Activated T-helper 2 cell treated with anti-CD3 and anti-CD28 coated beads, Interferon-gamma antibody, Interleukin-2, Interleukin-4, amounts not matched to agents 10 μg/mL and 5 μg/mL and 100 μg/mL, durations not matched to agents 14 hours and 24 hours and 36 hours (primary cell): ENCODE results near the gene OR13J1. TPM values are rescaled to one million over a fixed set of nuclear protein-coding genes. Genes with fewer than 3 reads are reported as not detected.

Source experiments
- DNase-seq: peaks from one replicate; pipeline ENCODE4 v3.0.0; 2021; ENCODE audit warnings: low spot score
- H3K27ac Mint-ChIP-seq: one replicate; pipeline ENCODE4 v1.8.0; 2021; ENCODE audit warnings: mixed read lengths
- H3K27me3 Mint-ChIP-seq: one replicate; pipeline ENCODE4 v1.8.0; 2021; ENCODE audit warnings: low read depth, mixed read lengths
- H3K36me3 Mint-ChIP-seq: one replicate; pipeline ENCODE4 v1.8.0; 2021; ENCODE audit warnings: low read depth, mixed read lengths
- H3K4me1 Mint-ChIP-seq: one replicate; pipeline ENCODE4 v1.8.0; 2021; ENCODE audit warnings: low read depth, mixed read lengths
- H3K4me3 Mint-ChIP-seq: one replicate; pipeline ENCODE4 v1.8.0; 2021; ENCODE audit warnings: low read depth, mild to moderate bottlenecking, moderate library complexity, mixed read lengths
- H3K9me3 Mint-ChIP-seq: one replicate; pipeline ENCODE4 v1.8.0; 2021; ENCODE audit warnings: mixed read lengths
- intact Hi-C: fragments of 100-400 bp; cut with micrococcal nuclease; formaldehyde crosslinking; loops from one replicate; pipeline ENCODE4 v1.15.1; 2023
- total RNA-seq: library from RNA; stranded (reverse); gene quantifications from 2 replicates; pipeline ENCODE4 v1.2.3, GENCODE V29; 2022

The OR13J1 gene
- total RNA-seq, 1 donor from 2014 or later = not detected

DNA sequence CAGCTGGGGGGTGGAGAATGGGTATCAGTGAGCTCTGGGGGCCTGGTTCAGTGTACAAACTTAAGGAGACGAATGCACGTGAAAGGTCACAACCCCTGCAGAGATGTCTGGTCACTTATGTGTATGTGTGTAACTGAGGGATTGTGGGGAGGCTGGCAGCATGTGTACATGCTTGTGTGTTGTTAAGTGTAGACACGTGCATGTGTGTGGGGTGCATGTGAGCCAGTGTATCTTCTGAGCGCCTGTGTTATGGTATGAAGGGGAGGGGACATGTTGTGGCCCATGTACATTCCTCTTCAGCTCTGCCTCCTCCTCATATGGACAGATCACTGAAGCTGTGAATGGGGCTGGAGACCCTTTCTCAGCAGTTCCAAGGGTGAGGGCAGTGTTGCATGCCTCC, 39.2 kb downstream of the OR13J1 start:
- Mint-ChIP-seq H3K36me3 (no peaks in the 10 kb centered on the region), H3K27me3 (no peaks in the 10 kb centered on the region), H3K4me3 (no peak overlapping the region), H3K4me1 (peaks cover 18% of the 10 kb centered on the region), H3K27ac (no peak overlapping the region), H3K9me3 (no peaks in the 10 kb centered on the region)
- intact Hi-C loops = no loop called here
- DNase-seq = no peak

DNA sequence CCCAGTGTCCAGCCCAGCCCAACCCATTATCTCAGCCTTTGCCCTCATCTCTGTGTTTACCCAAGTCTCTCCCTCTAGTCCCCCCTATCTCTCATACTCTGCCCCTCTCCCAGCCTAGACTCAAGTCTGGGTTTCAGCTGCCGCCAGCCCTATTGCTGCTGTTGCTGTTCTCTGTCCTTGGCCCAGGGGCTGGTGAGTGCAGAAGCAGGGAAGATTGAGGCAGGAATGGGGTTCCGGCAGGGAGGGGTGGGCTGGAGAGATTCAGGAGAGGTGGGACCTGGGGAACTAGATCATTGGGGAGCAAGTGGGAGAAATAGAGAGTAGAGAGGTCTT, 40.5 kb downstream of the OR13J1 start:
- peak overlapping the region; percentile 79 for H3K27ac Mint-ChIP-seq
- peaks cover 18% of the 10 kb centered on the region for H3K4me1 Mint-ChIP-seq
- peak overlapping the region; percentile 85 for H3K4me3 Mint-ChIP-seq
- H3K36me3 Mint-ChIP-seq = no peaks in the 10 kb centered on the region
- no peaks in the 10 kb centered on the region for H3K27me3 Mint-ChIP-seq
- intact Hi-C loops = loop anchor here (5.0 kb wide), 1 partner anchor 82 kb away; the partner anchor contains the start of genes GBA2 and RGP1
- no peaks in the 10 kb centered on the region for H3K9me3 Mint-ChIP-seq
- no peak for DNase-seq

DNA sequence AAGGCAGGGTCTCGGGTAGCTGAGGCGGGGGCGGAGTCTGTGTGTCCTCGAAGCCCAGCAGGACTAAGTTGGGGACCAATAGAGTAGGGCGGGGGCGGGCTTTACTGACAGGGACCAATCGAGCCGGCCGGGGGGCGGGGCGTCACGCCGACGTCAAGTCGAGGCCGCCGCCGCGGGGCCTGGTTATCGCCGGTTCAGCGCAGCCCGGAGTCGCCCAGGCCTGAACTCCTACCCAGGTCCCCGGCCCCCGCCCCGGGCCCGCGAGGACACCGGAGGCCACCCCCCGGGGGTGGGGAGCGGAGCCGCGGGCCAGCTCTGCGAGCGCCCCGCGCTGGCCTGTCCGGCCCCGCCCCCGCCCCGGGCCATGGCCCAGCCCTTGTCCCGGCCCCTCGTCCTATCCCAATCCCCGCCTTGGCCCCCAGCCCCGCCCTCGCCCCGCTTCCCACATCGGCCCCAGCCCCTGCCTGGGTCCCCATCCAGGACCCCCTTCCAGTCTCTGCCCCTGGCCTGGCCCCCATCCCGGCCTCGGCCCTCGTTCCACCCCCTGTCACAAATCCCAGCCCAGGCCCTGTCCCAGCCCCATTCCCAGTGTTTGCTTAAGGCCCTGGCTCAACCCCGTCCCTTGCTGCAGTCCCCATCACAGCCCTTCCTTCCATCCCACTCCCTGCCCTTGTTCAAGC, 41.0 kb downstream of the OR13J1 start, which contains the start of gene TMEM8B:
TMEM8B (plus strand) TSS at position 145 of the 680 bp plus-strand sequence; CDS start at position 365, 220 bp downstream.
- Mint-ChIP-seq H3K9me3 (no peaks in the 10 kb centered on the region), H3K36me3 (no peaks in the 10 kb centered on the region), H3K27ac (peak within 1 kb of the TSS; percentile 79), H3K27me3 (no peaks in the 10 kb centered on the region), H3K4me1 (peaks cover 18% of the 10 kb centered on the region), H3K4me3 (peak within 1 kb of the TSS; percentile 87)
- intact Hi-C loops = loop anchor here (5.0 kb wide), 1 partner anchor 82 kb away; the partner anchor contains the start of genes GBA2 and RGP1
- DNase-seq = peak; percentile 86

DNA sequence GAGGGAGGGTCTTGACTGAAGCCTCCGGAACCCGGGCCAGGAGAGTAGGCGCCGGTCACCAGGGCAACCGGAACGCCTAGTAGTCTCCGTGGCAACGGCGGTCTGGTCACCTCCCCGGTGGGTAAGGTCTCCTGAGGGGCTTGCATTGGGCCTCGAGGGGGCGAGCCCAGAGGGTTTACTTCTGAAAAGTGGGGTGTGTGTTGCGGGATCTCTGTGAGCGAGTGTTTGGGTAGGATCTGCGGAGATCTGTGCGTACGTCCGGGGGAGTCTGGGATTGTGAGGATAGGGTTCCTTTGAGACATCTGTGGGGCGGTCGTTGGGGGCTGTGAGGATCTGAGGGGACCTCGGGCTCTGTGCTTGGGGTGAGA, 41.5 kb downstream of the OR13J1 start, which contains the start of gene FAM221B:
FAM221B (minus strand) TSS at position 17 of the 368 bp plus-strand sequence. CDS start 2,571 bp downstream, outside the sequence.
- intact Hi-C loops = loop anchor here (5.0 kb wide), 1 partner anchor 81 kb away; the partner anchor contains the start of genes GBA2 and RGP1
- no peak for DNase-seq
- Mint-ChIP-seq H3K36me3 (no peaks in the 10 kb centered on the region), H3K4me3 (peak within 1 kb of the TSS; percentile 87), H3K27ac (peak within 1 kb of the TSS; percentile 79), H3K9me3 (no peaks in the 10 kb centered on the region), H3K27me3 (no peaks in the 10 kb centered on the region), H3K4me1 (peaks cover 18% of the 10 kb centered on the region)

DNA sequence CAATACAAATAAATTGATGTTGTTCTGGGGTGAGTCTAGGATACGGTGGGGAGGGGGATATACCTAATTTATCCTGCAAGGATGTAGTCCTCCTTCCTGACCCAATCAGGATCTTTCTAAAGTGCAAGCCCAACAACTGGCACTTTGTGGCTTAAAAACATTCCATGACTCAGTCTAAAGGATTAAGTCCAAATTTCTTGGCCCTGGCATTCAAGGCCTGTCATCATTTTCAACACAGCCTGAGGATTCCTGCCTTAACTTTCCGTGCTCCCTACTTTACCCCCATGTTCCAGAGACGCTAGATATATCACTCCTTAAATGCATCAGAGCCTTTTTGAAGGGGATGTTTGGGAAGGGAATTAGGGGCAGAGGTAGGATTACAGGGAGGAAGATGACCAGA, 42.7 kb downstream of the OR13J1 start:
- no peaks in the 10 kb centered on the region for H3K9me3 Mint-ChIP-seq
- no peaks in the 10 kb centered on the region for H3K27me3 Mint-ChIP-seq
- peak overlapping the region; percentile 20 for H3K4me3 Mint-ChIP-seq
- no peak for DNase-seq
- no peak overlapping the region for H3K27ac Mint-ChIP-seq
- H3K4me1 Mint-ChIP-seq = peaks cover 18% of the 10 kb centered on the region
- intact Hi-C loops = loop anchor here (5.0 kb wide), 1 partner anchor 80 kb away; the partner anchor contains the start of genes GBA2 and RGP1
- H3K36me3 Mint-ChIP-seq = no peaks in the 10 kb centered on the region

DNA sequence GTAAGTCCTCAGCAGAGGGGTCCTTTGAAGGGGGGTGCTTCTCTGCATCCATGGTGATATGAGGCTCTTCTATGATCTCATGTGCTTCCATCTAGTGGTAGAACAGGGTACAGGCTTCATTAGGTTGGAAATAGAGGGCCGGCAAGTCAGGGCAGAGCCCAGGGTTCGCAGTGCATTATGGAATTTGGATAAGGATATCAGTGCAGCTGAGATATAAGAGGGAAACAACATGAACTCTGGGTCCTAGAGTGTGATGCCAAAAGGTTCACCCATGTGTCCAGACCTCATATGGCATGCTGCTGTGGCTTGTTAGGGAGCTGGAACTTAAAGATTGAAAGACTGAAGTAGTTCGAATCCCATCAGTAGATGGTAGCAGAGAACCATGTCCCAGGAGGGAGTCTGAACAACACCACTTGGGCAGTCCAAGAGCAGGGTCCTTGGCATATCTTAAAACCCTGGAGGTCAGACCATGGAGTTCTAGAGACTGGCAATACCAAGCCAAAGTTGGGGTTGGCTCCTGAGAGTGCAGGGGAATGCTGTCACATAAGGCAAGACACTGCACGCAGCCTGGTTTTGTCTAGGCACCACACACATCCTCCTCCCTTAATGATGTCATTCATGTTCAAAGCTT, 44.0 kb downstream of the OR13J1 start:
- H3K9me3 Mint-ChIP-seq = no peaks in the 10 kb centered on the region
- H3K4me3 Mint-ChIP-seq = no peak overlapping the region
- no peaks in the 10 kb centered on the region for H3K27me3 Mint-ChIP-seq
- H3K4me1 Mint-ChIP-seq = peaks cover 18% of the 10 kb centered on the region
- DNase-seq = no peak
- H3K36me3 Mint-ChIP-seq = no peaks in the 10 kb centered on the region
- no peak overlapping the region for H3K27ac Mint-ChIP-seq
- intact Hi-C loops = loop anchor here (1.0 to 5.0 kb wide), 4 partner anchors 11 to 79 kb away; partner anchors contain the start of genes GBA2, HINT2 and RGP1

DNA sequence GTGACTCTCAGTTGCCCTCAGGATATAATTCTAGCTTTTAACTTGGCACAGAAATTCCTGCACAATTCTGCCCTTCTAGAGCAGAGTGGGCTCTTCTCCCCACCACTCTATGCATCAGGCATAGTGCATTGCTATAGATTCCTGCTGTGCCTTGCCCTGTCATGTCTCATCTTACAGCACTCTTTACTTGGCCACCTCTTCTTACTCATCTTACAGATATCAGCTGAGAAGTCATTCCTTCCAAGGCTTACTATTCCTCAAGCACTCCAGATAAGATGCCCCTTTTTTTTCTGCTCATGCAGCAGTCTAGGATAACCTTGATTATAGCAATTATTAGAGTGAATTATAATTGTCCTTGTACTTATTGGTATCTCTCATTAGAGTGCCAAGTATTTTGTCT, 47.3 kb downstream of the OR13J1 start:
- Mint-ChIP-seq H3K4me3 (no peak overlapping the region), H3K36me3 (no peaks in the 10 kb centered on the region), H3K27ac (no peak overlapping the region), H3K4me1 (peaks cover 10% of the 10 kb centered on the region), H3K9me3 (no peaks in the 10 kb centered on the region), H3K27me3 (no peaks in the 10 kb centered on the region)
- intact Hi-C loops = no loop called here
- no peak for DNase-seq

DNA sequence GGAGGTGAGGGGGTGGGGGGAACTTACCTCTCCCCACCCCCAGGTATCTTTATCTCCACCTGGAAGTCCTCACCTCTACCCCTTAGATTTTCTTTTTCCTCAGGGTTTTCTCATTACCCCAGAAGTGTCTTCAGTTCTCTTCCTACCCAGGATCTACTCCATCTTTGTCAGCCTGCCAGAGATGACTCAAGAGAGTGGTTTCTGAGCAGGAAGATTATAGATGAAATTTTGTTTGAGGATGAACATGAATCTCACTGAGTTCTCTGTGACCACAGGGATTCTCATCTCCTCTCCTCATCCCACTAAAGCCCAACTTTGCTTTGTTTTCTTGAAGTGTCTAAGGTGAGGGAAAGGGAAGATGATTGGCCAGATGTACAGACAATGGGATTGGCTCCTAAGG, 50.1 kb downstream of the OR13J1 start:
- Mint-ChIP-seq H3K9me3 (no peaks in the 10 kb centered on the region), H3K36me3 (no peaks in the 10 kb centered on the region)

More for the DNA sequence above, 50.1 kb downstream of the OR13J1 start:
- Mint-ChIP-seq H3K4me1 (peaks cover 9% of the 10 kb centered on the region), H3K4me3 (no peak overlapping the region), H3K27ac (no peak overlapping the region), H3K27me3 (no peaks in the 10 kb centered on the region)
- DNase-seq = no peak
- intact Hi-C loops = no loop called here

Other genes with a start within 250 kb of the OR13J1 start
- gene SIT1, start 219.5 kb downstream of the OR13J1 start, total RNA-seq = 90.2 and 92.1 TPM in 2 replicates
- 5,290 and 6,583 TPM in 2 replicates for gene RMRP, start 212.4 kb downstream of the OR13J1 start, total RNA-seq
- gene CCDC107, start 212.1 kb downstream of the OR13J1 start, total RNA-seq = 23.0 TPM in 2 replicates
- gene ARHGEF39, start 205.2 kb downstream of the OR13J1 start, total RNA-seq = 11.1 and 12.3 TPM in 2 replicates
- gene CA9, start 196.5 kb downstream of the OR13J1 start, total RNA-seq = 0.89 and 1.2 TPM in 2 replicates
- gene TPM2, start 180.5 kb downstream of the OR13J1 start, total RNA-seq = 4.1 and 4.6 TPM in 2 replicates
- gene TLN1, start 138.2 kb downstream of the OR13J1 start, total RNA-seq = 253 and 267 TPM in 2 replicates
- 34.3 and 34.5 TPM in 2 replicates for gene CREB3, start 137.7 kb downstream of the OR13J1 start, total RNA-seq
- gene GBA2, start 121.2 kb downstream of the OR13J1 start, total RNA-seq = 54.0 and 57.0 TPM in 2 replicates
- 17.0 and 17.1 TPM in 2 replicates for gene RGP1, start 121.1 kb downstream of the OR13J1 start, total RNA-seq
- gene MSMP, start 116.1 kb downstream of the OR13J1 start, total RNA-seq = 0.37 and 0.41 TPM in 2 replicates
- gene NPR2, start 78.8 kb downstream of the OR13J1 start, total RNA-seq = 10.4 and 12.0 TPM in 2 replicates
- 0.82 and 1.5 TPM in 2 replicates for gene SPAG8, start 58.1 kb downstream of the OR13J1 start, total RNA-seq
- 49.4 and 49.7 TPM in 2 replicates for gene HINT2, start 55.4 kb downstream of the OR13J1 start, total RNA-seq
- gene FAM221B, start 41.7 kb downstream of the OR13J1 start, total RNA-seq = not detected in 2 replicates
- 3.0 and 3.4 TPM in 2 replicates for gene TMEM8B, start 41.2 kb downstream of the OR13J1 start, total RNA-seq
- gene HRCT1, start 35.8 kb upstream of the OR13J1 start, total RNA-seq = not detected in 2 replicates
- gene SPAAR, start 39.1 kb upstream of the OR13J1 start, total RNA-seq = not detected in 2 replicates
- gene OR2S2, start 87.8 kb upstream of the OR13J1 start, total RNA-seq = not detected in 2 replicates
- gene RECK, start 166.5 kb upstream of the OR13J1 start, total RNA-seq = 5.3 and 5.9 TPM in 2 replicates